Measurements from ENCODE around the gene ERF. TPM values are rescaled to one million over a fixed set of nuclear protein-coding genes. Genes with fewer than 3 reads are reported as not detected.

The ERF gene
- total RNA-seq, 1 donor from 2014 or later = 19.2 TPM

- no peak for DNase-seq (ENCODE audit: low read depth in 2 of 2)
Measured at GRCh38 chr19:42287017-42287826, 32.3 kb upstream of the ERF start.

GRCh38 chr19:42286349-42287016 is 31.6 kb upstream of the ERF start:
- peak; percentile 59 to 64 for DNase-seq (ENCODE audit: low read depth in 2 of 2)

- DNase-seq (ENCODE audit: low read depth in 2 of 2) = no peak
Measured at GRCh38 chr19:42285988-42286348, 31.0 kb upstream of the ERF start.

GRCh38 chr19:42285541-42285941 is 30.6 kb upstream of the ERF start:
- no peak for DNase-seq (ENCODE audit: low read depth in 2 of 2)

GRCh38 chr19:42284591-42285341 is 29.8 kb upstream of the ERF start:
- no peak for DNase-seq (ENCODE audit: low read depth in 2 of 2)

- DNase-seq (ENCODE audit: low read depth in 2 of 2) = peak; percentile 77 to 87
Measured at GRCh38 chr19:42284066-42284501, 29.2 kb upstream of the ERF start.

- DNase-seq (ENCODE audit: low read depth in 2 of 2) = peak; percentile 95 to 96
Measured at GRCh38 chr19:42283188-42284065, 28.5 kb upstream of the ERF start.

GRCh38 chr19:42282819-42283187 is 27.9 kb upstream of the ERF start:
- no peak for DNase-seq (ENCODE audit: low read depth in 2 of 2)

GRCh38 chr19:42281827-42282762 is 27.2 kb upstream of the ERF start:
- peak; percentile 45 to 63 for DNase-seq (ENCODE audit: low read depth in 2 of 2)

GRCh38 chr19:42281146-42281826 is 26.4 kb upstream of the ERF start:
- DNase-seq (ENCODE audit: low read depth in 2 of 2) = peak; percentile 58 to 78

GRCh38 chr19:42280815-42281145 is 25.9 kb upstream of the ERF start:
- no peak for DNase-seq (ENCODE audit: low read depth in 2 of 2)

GRCh38 chr19:42279902-42280814 is 25.2 kb upstream of the ERF start:
- DNase-seq (ENCODE audit: low read depth in 2 of 2) = peak; percentile 84 to 92

- DNase-seq (ENCODE audit: low read depth in 2 of 2) = no peak
Measured at GRCh38 chr19:42279155-42279901, 24.4 kb upstream of the ERF start.

- DNase-seq (ENCODE audit: low read depth in 2 of 2) = no peak
Measured at GRCh38 chr19:42278452-42279154, 23.7 kb upstream of the ERF start.

GRCh38 chr19:42277821-42278451 is 23.0 kb upstream of the ERF start:
- peak in 1 of 2 donors; percentile 70 for DNase-seq (ENCODE audit: low read depth in 2 of 2)

- no peak for DNase-seq (ENCODE audit: low read depth in 2 of 2)
Measured at GRCh38 chr19:42276821-42277220, 21.9 kb upstream of the ERF start.

- DNase-seq (ENCODE audit: low read depth in 2 of 2) = no peak
Measured at GRCh38 chr19:42276284-42276683, 21.4 kb upstream of the ERF start.

Measured in lung microvascular endothelial cell (primary cell).